IPS DF 4.7 (cell line): ENCODE data around the gene HRCT1.
A peak's percentile ranks its signal among the peaks of the same experiment; 100 is the strongest.

Experiments
- DNase-seq: peaks from one replicate; pipeline ENCODE4 v3.0.0-alpha.2; 2013; ENCODE audit warnings: low spot score; ENCODE audit errors: extremely low read depth

Gene HRCT1

DNA sequence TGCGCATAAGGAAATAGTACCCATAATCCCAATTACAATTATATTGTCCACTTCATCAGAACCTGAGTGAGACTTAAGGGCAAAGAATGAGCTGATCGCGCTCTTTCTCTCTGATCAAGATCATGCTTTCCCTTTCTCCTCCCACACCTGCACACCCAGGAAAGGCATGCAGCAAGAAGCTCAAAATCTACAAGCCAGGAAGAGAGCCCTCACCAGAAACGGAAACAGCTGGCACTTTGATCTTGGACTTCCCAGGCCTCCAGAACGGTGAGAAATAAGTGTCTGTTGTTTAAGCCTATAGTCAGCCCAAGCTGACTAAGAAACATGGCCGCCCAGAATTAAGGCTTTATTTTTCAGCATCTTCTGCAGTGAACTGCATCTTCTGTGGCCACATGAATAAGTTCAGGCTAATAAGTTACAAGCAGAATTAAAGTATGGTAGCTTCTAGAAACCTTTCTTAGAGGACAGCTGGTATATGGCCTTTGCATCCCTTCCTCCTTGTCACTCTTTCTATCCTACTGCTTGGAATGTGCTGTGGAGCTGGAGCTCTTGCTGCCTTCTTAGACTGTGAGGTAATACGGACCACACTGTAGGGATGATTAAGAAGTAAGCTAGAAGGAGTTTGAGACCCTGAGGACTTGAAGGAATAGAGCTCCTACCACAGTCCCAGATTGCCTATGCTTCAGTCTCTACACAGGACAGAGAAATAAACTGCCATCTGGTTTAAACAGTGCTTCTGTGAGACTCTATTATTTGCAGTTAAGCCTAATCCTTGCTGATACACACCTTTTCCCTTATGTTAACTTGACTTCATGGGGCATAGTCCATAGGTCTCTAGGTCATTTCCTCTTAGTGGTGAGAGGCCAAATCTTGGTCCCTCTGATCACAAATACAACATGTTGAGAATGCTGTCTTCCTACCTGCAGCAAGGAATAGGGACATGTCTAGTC is 34.7 kb downstream of the HRCT1 start:
- no peak for DNase-seq

DNA sequence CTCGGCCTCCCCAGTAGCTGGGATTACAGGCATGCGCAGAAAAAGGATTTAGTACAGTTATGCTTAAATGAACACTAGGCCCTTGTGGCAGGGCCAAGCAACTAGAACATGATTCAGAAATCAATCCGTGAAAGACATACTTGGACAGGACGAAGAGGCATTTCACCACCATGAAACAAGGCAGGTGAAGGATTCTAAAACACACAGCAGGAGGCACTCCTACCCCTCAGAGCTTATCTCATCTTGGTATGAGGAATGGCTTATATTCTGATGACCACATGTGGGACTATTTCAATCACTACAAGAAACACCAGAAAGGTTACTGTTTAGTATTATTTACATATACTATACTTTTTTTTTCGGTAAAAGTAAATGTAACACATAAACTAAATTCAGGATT is 36.3 kb downstream of the HRCT1 start:
- no peak for DNase-seq

DNA sequence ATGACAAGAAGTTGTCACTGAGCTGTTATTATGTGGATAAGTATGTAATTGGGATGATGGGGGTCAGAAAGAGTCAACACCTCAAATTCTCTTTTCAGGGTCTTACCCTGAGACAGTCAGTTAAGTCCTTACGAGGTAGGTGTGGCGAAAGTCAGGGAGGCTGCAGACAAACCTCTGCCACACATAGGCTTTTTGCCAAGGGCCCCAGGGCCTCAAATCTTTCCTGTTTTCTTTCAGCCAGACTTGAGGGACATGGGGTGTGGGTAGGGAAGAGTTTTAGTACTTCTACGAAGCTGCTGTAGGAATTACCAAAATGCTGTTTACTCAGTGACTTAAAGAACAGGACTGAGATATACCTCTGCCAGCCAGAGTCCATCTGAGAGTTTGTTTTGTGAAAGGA is 38.2 kb downstream of the HRCT1 start:
- DNase-seq = no peak

DNA sequence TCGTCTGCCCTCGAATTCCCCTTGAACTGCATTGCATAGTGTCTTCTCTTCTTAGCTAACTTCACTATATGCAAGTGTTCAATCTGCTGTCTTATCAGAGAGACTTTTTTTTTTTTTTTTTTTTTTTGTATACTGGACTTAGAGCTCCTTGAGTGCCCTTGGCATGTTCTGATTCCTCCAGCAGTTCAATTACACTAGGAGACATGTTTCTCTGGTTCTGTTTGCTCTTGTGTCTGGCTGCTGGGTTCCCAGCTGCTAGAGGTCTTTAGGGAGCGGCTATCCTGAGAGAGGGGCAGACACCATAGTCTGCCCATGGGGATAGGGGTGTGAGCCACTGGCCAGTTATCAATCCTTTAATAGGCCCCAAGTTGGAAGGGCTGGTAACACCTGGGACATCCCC is 38.8 kb downstream of the HRCT1 start:
- DNase-seq = no peak

DNA sequence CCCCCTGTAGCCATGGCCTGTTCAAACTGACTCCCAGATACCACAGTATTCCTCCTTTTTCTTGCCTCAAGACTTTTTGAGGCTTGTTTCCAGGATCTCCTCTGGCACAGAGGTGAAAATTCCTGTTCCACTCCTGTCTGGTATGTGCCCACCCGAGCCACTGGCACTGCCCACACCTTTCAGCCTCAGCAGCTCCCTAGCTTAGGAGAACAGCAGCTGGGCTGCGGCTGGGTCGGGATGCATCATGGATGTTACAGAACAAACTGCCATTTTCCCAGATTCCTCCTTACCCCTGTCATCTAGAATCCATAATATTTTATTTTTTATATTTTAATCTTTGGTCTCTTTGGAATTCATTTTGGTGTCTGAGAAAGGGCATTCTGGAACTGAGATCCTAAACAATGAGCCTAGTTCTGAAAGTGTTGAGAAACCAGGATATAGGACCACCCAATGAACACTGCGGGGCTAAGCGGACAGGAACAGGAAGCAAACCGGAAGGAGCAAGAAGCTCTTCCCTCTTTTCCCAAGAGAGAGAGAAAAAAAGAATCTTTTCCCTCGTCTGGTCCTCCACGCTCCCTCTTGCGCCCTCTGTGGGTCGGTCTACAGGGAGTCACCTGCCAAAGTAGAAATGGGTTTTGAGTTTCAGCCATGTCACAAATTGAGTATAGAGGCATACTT is 39.5 kb downstream of the HRCT1 start:
- peak; percentile 75 for DNase-seq

DNA sequence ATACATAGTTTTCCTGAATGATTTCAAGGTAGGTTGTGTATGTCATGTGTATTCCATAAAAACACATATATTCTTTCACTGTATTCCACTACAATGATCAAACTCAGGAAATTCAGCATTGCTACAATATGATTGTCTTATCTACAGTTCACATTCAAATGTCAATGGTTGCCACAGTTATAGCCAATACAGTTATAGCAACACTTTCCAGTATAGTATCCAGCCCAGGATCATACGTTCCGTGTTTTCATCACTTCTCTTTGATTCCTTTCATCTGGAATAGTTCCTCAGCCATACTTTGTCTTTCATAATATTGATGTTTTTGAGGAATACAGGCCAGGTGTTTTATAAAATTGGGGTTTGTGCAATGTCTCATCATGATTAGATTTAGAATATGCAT is 42.4 kb downstream of the HRCT1 start:
- DNase-seq = no peak

DNA sequence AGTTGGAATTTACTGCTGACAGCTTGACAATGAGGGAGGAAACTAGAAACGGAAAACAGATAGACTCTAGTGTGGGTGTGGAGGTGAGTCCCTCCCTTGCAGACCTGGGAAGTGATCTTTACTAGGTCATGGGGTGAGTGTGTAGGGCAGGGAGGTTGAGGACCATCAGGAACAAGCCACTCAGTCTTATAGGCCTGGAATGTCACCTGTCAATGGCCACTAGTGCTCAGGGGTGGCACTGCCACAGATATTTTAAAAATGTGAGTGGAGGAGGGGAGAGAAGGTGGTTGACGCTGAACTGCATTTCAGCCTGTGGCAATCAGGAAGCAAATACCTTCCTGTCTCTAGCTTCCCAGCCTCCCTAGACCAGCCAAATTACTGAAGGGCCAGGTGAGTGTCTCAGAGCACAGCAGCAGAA is 42.9 kb downstream of the HRCT1 start:
- DNase-seq = no peak

DNA sequence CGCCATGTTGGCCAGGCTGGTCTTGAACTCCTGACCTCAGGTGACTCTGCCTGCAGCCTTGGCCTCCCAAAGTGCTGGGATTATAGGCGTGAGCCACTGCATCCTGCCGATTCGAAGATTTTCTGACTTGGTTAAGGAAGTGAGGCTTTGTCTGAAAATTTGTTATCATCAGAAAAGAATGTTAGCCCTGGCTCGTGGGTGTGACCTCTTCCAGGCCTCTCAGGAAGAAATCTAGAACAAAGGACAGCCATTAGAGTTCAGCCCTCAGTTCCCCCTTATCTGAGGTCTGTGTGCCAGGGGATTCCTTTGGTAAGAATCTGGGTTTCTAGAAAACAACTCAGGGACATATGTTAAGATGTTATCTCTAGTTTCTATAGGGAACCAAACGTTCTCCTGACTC is 45.7 kb downstream of the HRCT1 start:
- no peak for DNase-seq

DNA sequence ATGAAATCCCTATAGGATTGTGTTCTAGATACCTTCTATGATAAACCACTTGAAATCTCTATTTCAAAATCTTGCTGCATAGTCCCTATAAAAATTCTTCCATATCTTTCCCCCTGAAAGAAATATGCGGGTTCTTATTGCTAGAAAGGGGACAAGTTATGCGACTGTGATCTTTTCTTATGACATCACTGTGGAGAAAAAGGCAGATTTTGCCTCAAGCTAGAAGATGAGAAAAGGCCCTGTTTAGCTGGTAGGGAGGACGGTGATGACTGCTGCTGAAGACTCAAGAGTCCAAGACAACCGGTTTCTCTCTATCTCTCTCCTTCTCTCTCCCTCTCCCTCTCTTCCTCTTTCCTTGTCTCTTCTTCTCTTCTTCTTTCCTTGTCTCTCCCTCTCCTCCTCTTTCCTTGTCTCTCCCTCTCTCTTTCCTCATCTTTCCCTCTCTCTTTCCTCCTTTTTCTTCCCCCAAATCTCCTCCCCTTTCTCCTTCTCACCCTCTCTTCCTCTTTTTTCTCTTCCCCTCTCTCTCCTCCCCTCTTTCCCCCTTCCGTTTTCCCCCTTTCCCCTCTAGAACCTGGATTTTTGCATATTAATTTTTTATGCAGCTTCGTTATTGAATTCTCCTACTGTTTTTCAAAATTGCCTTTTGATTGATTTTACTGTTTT is 46.7 kb downstream of the HRCT1 start:
- no peak for DNase-seq

DNA sequence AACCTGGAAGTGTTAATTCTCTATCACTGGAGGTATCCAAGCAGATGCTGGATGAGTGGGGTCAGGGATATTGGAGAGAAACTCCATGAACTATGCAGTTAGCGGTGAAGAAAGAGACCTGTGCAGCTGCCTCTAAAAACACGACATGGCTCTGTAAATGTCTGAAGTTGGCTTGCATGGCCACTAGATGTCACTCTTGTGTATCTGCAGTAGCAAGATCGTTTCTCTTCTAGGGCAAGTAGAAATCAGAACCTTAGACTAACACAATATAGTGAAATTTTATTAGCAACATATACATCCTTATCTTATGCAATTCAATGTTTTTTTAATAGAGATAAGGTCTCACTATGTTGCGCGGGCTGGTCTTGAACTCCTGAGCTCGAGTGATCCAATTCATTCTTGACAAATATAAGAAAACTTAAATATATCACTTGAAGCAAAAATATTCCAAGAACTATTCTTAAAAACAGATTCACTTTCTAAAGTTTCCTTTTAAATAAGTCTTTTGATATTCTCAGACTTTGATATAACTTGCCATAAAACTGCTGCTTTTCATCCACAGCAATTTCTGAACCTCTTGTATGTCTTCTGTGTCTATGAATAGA is 49.0 kb downstream of the HRCT1 start:
- DNase-seq = no peak

DNA sequence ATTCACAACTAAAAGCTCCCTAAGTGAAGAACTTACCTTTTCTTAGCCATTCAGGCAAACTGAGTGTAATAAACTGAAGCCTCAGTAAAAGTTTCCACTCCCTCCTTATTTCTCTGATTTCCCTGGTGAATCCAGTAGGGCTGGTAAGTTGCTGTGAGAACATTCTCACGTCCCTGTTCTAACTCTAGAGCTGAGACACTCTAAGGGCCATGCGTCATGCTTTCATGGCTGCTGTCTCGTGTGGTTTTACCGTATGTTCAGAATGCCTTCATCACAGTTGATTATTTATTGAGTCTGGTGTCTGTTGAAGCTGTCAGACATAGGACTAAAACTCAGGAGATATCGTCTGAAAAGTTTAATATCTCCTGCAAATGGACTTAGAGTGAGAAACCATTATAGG is 50.6 kb downstream of the HRCT1 start:
- no peak for DNase-seq
